ENCODE data around the gene ZBTB20. TPM values are rescaled to one million over a fixed set of nuclear protein-coding genes. Genes with fewer than 3 reads are reported as not detected.

The ZBTB20 gene
- total and polyA plus RNA-seq, 2 donors (not counting 1 experiment from before 2014, with no cell fraction given) = 4.0 to 123 TPM

DNA sequence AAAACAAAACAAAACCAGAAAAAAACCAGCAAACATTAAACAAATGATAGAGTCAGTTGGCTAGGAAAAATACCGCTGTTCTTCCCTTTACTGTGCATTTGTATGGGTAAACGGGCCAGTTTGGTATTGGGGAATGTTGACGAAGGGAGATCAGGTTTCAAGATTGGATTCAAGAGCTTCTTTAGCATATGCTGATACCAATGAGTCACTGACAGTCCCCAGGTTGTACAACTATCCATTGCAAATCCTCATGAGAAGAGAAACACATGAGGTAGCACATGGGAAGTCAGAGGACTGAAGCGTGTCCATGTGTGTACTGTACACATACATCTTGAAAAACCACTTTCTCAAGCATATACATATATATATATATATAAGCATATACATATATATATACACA is 827.6 kb downstream of the ZBTB20 start:
- no peak for TF ChIP-seq EZH2 (IDR thresholded peaks at IDR 0.05; ENCODE audit: borderline replicate concordance, insufficient read depth, low read depth, low read length, poor library complexity, severe bottlenecking)
- TF ChIP-seq, protein P1, sequence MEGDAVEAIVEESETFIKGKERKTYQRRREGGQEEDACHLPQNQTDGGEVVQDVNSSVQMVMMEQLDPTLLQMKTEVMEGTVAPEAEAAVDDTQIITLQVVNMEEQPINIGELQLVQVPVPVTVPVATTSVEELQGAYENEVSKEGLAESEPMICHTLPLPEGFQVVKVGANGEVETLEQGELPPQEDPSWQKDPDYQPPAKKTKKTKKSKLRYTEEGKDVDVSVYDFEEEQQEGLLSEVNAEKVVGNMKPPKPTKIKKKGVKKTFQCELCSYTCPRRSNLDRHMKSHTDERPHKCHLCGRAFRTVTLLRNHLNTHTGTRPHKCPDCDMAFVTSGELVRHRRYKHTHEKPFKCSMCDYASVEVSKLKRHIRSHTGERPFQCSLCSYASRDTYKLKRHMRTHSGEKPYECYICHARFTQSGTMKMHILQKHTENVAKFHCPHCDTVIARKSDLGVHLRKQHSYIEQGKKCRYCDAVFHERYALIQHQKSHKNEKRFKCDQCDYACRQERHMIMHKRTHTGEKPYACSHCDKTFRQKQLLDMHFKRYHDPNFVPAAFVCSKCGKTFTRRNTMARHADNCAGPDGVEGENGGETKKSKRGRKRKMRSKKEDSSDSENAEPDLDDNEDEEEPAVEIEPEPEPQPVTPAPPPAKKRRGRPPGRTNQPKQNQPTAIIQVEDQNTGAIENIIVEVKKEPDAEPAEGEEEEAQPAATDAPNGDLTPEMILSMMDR (IDR thresholded peaks at IDR 0.05) = no peak
- no peaks in the 10 kb centered on the region for H3K9me3 ChIP-seq (ENCODE audit: control extremely low read depth in 1 of 3, control insufficient read depth in 2 of 3, insufficient read depth in 1 of 3, low read length in 2 of 3)
- no peak overlapping the region for H2AFZ ChIP-seq (ENCODE audit: insufficient read depth, low read depth, low read length, poor library complexity, severe bottlenecking)
- H4K20me1 ChIP-seq (ENCODE audit: control insufficient read depth, insufficient read depth, low read length, poor library complexity, severe bottlenecking) = no peaks in the 10 kb centered on the region
- no peak overlapping the region for H3K4me2 ChIP-seq (replicated peaks; ENCODE audit: low read depth, low read length, poor library complexity, severe bottlenecking)
- Mint-ChIP-seq H3K27ac (peak overlapping the region; percentile 17), H3K9me3 (ENCODE audit: insufficient read depth) (no peaks in the 10 kb centered on the region), H3K4me1 (peaks cover 3% of the 10 kb centered on the region), H3K4me3 (no peak overlapping the region), H3K27me3 (no peaks in the 10 kb centered on the region)
- intact Hi-C loops (cut with micrococcal nuclease) = no loop called here
- no peaks in the 10 kb centered on the region for H3K27me3 ChIP-seq (replicated peaks in 1 of 4; ENCODE audit: control extremely low read depth in 1 of 4, control insufficient read depth in 3 of 4, insufficient read depth in 4 of 4, low read length in 3 of 4)
- POLR2A ChIA-PET = no interaction called here
- no CpG with 5 or more reads among the region's 4 CpGs for WGBS (ENCODE audit: insufficient coverage)
- no peak overlapping the region for H3K27ac ChIP-seq (ENCODE audit: low read length in 2 of 2)
- ATAC-seq (ENCODE audit: low read depth) (no peak), DNase-seq (no peak)
- CTCF ChIA-PET = no interaction called here
- H3K36me3 ChIP-seq (replicated peaks in 1 of 2; ENCODE audit: control extremely low read depth in 1 of 2, control insufficient read depth in 1 of 2, extremely low read depth in 1 of 2, insufficient read depth in 2 of 2, low read length in 1 of 2) = no peaks in the 10 kb centered on the region
- H3K79me2 ChIP-seq (ENCODE audit: control insufficient read depth, insufficient read depth, low read length) = no peaks in the 10 kb centered on the region
- no peak overlapping the region for H3K4me3 ChIP-seq (ENCODE audit: control extremely low read depth in 1 of 5, extremely low read depth in 1 of 5, insufficient read depth in 1 of 5, low read depth in 2 of 5, low read length in 4 of 5)
- H3K9ac ChIP-seq (ENCODE audit: low read length) = no peak overlapping the region
- H3K4me1 ChIP-seq (ENCODE audit: control insufficient read depth in 2 of 2, insufficient read depth in 2 of 2, low read length in 2 of 2) = no peaks in the 10 kb centered on the region

DNA sequence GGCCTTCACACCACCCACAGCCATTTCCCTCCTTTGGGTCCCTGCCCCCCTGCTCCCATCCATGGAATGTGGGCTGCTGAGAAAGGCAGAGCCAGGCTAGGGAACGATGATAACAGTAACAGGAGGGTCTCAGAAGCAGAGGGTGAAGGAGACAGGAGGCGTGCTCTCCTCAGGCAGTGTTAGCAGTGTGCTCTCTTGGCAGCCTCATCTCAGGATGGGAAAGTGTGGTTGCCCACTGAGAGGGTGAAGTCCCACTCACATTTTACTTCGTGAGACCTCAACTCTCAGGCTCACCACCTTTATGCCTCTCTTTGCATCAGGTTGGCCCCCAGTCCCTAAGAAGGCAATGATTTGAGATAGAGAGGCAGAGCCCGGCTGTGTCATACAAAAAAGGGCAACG is 828.8 kb downstream of the ZBTB20 start:
- TF ChIP-seq, protein P1 (IDR thresholded peaks at IDR 0.05) = no peak
- no peak for TF ChIP-seq EZH2 (IDR thresholded peaks at IDR 0.05; ENCODE audit: borderline replicate concordance, insufficient read depth, low read depth, low read length, poor library complexity, severe bottlenecking)
- 80% methylated on average over 1 of the region's 5 CpGs for WGBS (ENCODE audit: insufficient coverage)
- Mint-ChIP-seq H3K27ac (no peak overlapping the region), H3K27me3 (no peaks in the 10 kb centered on the region), H3K4me3 (no peak overlapping the region), H3K4me1 (no peaks in the 10 kb centered on the region), H3K9me3 (ENCODE audit: insufficient read depth) (no peaks in the 10 kb centered on the region)
- ChIA-PET POLR2A (no interaction called here), CTCF (interaction anchor here (1.5 kb wide), 1 partner anchor 10 kb away, joined by 4 read pairs; no protein-coding TSS in a partner anchor)
- no peak overlapping the region for H3K4me2 ChIP-seq (replicated peaks; ENCODE audit: low read depth, low read length, poor library complexity, severe bottlenecking)
- ATAC-seq (ENCODE audit: low read depth) (no peak), DNase-seq (no peak)
- no peaks in the 10 kb centered on the region for H3K36me3 ChIP-seq (replicated peaks in 1 of 2; ENCODE audit: control extremely low read depth in 1 of 2, control insufficient read depth in 1 of 2, extremely low read depth in 1 of 2, insufficient read depth in 2 of 2, low read length in 1 of 2)
- no peaks in the 10 kb centered on the region for H3K4me1 ChIP-seq (ENCODE audit: control insufficient read depth in 2 of 2, insufficient read depth in 2 of 2, low read length in 2 of 2)
- no peak overlapping the region for H3K4me3 ChIP-seq (ENCODE audit: control extremely low read depth in 1 of 5, extremely low read depth in 1 of 5, insufficient read depth in 1 of 5, low read depth in 2 of 5, low read length in 4 of 5)
- H3K27me3 ChIP-seq (replicated peaks in 1 of 4; ENCODE audit: control extremely low read depth in 1 of 4, control insufficient read depth in 3 of 4, insufficient read depth in 4 of 4, low read length in 3 of 4) = no peaks in the 10 kb centered on the region
- no peaks in the 10 kb centered on the region for H4K20me1 ChIP-seq (ENCODE audit: control insufficient read depth, insufficient read depth, low read length, poor library complexity, severe bottlenecking)
- H3K27ac ChIP-seq (ENCODE audit: low read length in 2 of 2) = no peak overlapping the region
- intact Hi-C loops (cut with micrococcal nuclease) = no loop called here
- no peak overlapping the region for H3K9ac ChIP-seq (ENCODE audit: low read length)
- H3K79me2 ChIP-seq (ENCODE audit: control insufficient read depth, insufficient read depth, low read length) = no peaks in the 10 kb centered on the region
- H2AFZ ChIP-seq (ENCODE audit: insufficient read depth, low read depth, low read length, poor library complexity, severe bottlenecking) = no peak overlapping the region
- no peaks in the 10 kb centered on the region for H3K9me3 ChIP-seq (ENCODE audit: control extremely low read depth in 1 of 3, control insufficient read depth in 2 of 3, insufficient read depth in 1 of 3, low read length in 2 of 3)

Data from B cell (primary cell).